Lung microvascular endothelial cell (primary cell): Measurements from ENCODE around the gene UCK2. TPM values are rescaled to one million over a fixed set of nuclear protein-coding genes. Genes with fewer than 3 reads are reported as not detected.

ENCODE experiments used
- DNase-seq, 2 donors: peaks; one replicate each; pipeline versions ENCODE4 v3.0.0 to v3.0.0-alpha.2; 2010; ENCODE audit warnings: low read depth in 2 of 2
- total RNA-seq: library from RNA; depleted of rRNA; stranded (reverse); fragments of >200 nt; gene quantifications from 2 replicates; pipeline ENCODE4 v1.2.1, GENCODE V29; 2014

UCK2 gene
- total RNA-seq, 1 donor from 2014 or later, result 53.4 TPM

- no peak for DNase-seq
Observed at GRCh38 chr1:165855010-165855838, 27.8 kb downstream of the UCK2 start.

- no peak for DNase-seq
Observed at GRCh38 chr1:165856021-165856420, 28.6 kb downstream of the UCK2 start.

GRCh38 chr1:165856606-165857005 is 29.2 kb downstream of the UCK2 start:
- no peak for DNase-seq

GRCh38 chr1:165857046-165857801 is 29.8 kb downstream of the UCK2 start:
- DNase-seq, result no peak

- DNase-seq, result no peak
Observed at GRCh38 chr1:165858364-165858823, 31.0 kb downstream of the UCK2 start.

GRCh38 chr1:165858967-165859845 is 31.8 kb downstream of the UCK2 start:
- no peak for DNase-seq

- no peak for DNase-seq
Observed at GRCh38 chr1:165860065-165860464, 32.7 kb downstream of the UCK2 start.

- DNase-seq, result no peak
Observed at GRCh38 chr1:165861911-165862310, 34.5 kb downstream of the UCK2 start.

GRCh38 chr1:165862448-165862847 is 35.0 kb downstream of the UCK2 start:
- peak in 1 of 2 donors; percentile 23 for DNase-seq

- no peak for DNase-seq
Observed at GRCh38 chr1:165863346-165863745, 35.9 kb downstream of the UCK2 start.

- DNase-seq, result no peak
Observed at GRCh38 chr1:165865633-165866340, 38.4 kb downstream of the UCK2 start.

GRCh38 chr1:165869343-165869742 is 41.9 kb downstream of the UCK2 start:
- DNase-seq, result no peak

GRCh38 chr1:165871311-165872067 is 44.1 kb downstream of the UCK2 start:
- peak; percentile 59 to 76 for DNase-seq

- no peak for DNase-seq
Observed at GRCh38 chr1:165873481-165873880, 46.1 kb downstream of the UCK2 start.

GRCh38 chr1:165874643-165875042 is 47.2 kb downstream of the UCK2 start:
- no peak for DNase-seq

GRCh38 chr1:165875171-165875570 is 47.8 kb downstream of the UCK2 start:
- no peak for DNase-seq

- DNase-seq, result no peak
Observed at GRCh38 chr1:165875604-165876003, 48.2 kb downstream of the UCK2 start.

GRCh38 chr1:165876121-165876520 is 48.7 kb downstream of the UCK2 start:
- no peak for DNase-seq

GRCh38 chr1:165877411-165877810 is 50.0 kb downstream of the UCK2 start:
- DNase-seq, result no peak

GRCh38 chr1:165877940-165878556 is 50.6 kb downstream of the UCK2 start:
- DNase-seq, result no peak
